AG09319 (cell line): Measurements from ENCODE around the gene AKAP13.

ENCODE experiments used
- DNase-seq: peaks from one replicate; pipeline ENCODE4 v3.0.0-alpha.2; 2010; ENCODE audit warnings: low read depth; ENCODE audit errors: extremely low read depth
- TF ChIP-seq, protein P1 (sequence below): IDR thresholded peaks from 2 replicates; pipeline ENCODE4 v1.5.1; 2011; ENCODE audit warnings: low read depth, mild to moderate bottlenecking, inconsistent platforms, low read length, moderate library complexity

Gene AKAP13

DNA sequence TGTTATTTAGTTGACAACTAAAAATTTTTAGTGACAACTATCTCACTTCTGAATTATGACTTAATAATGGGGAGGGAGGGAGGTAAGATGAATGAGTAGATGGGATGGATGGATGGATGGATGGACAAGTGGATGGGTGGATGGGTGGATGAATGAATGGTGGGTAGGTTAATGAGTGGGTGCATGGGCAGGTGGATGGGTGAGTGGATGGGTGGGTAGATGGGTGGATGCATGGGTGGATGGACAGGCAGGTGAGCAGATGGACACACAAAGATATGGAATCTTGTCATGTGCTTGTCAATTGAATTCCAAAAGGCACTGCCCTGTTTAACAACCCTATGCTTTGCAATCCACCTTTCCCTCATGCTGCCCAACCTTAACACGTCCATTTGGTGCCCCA lies 372.9 kb downstream of the AKAP13 start:
- TF ChIP-seq, protein P1, sequence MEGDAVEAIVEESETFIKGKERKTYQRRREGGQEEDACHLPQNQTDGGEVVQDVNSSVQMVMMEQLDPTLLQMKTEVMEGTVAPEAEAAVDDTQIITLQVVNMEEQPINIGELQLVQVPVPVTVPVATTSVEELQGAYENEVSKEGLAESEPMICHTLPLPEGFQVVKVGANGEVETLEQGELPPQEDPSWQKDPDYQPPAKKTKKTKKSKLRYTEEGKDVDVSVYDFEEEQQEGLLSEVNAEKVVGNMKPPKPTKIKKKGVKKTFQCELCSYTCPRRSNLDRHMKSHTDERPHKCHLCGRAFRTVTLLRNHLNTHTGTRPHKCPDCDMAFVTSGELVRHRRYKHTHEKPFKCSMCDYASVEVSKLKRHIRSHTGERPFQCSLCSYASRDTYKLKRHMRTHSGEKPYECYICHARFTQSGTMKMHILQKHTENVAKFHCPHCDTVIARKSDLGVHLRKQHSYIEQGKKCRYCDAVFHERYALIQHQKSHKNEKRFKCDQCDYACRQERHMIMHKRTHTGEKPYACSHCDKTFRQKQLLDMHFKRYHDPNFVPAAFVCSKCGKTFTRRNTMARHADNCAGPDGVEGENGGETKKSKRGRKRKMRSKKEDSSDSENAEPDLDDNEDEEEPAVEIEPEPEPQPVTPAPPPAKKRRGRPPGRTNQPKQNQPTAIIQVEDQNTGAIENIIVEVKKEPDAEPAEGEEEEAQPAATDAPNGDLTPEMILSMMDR, result no peak
- DNase-seq, result no peak

DNA sequence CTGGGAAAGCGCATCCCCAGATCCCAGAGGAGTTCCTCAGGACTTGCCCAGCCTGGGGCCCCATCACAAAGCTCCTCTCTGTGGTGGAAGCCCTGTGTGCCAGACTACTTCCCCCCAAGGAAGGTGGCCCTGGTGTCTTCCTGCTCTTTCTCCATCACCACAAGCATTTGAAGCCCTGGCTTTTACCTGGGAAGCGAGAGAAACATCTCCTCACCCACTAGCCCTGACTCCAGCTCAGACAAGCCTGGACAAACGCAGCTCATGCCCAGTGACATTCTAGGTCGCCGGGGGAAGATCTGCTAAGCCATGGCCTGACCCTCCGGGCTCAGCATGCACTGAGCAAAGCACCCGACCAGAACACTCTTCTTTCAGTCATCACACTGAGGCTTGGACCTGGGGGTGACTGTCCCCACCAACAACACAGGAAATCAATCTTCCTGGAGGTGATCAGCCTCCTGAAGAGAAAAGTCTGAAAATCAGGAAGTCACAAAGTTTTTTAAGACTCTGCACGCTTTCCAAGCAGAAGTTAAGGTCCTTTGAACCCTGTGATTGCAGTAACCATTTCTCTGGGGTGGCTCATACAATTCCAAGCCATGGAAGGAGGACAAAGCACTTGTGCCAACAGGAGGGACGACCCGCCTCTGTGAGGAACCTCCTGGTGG lies 373.5 kb downstream of the AKAP13 start:
- no peak for DNase-seq
- TF ChIP-seq, protein P1, result no peak

DNA sequence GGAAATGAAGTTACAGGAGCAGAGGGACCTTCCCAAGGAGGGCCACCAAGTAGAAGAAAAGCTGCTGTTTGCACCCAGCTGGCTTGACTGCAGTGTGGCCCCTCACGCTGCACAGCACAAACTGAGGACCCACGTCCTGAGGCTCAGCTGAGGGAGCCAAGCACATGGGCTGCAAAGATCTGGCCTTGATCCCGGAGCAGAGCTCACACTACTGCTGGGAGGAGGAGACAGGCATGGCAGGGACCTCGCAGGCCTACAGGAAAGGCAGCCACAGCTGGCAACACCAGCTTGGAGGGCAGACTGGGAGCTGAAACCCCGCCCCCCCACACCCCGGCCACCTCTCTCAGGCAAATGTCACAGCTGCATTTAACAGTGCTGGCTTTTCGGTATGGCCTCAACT lies 374.6 kb downstream of the AKAP13 start:
- TF ChIP-seq, protein P1, result no peak
- DNase-seq, result no peak

DNA sequence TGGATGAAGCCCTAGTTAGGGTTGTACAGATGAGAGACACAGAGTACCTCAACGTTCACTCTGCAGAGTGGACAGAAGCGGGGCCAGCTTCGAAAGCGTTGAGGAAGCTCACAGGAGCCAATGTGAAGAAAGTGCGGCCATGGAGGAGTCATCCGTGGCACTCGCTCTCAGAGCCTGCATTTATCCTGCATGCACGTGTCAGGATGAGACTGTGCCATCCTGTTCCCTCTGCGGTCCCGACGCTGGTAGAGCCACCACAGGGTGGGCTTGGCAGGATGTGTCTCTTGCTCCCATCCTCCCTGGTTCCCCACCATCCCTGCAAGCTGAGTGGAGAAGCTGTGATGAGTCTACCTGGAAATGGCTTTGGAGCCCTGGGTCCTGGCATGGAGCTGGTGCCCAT lies 375.1 kb downstream of the AKAP13 start:
- TF ChIP-seq, protein P1, result no peak
- DNase-seq, result no peak

DNA sequence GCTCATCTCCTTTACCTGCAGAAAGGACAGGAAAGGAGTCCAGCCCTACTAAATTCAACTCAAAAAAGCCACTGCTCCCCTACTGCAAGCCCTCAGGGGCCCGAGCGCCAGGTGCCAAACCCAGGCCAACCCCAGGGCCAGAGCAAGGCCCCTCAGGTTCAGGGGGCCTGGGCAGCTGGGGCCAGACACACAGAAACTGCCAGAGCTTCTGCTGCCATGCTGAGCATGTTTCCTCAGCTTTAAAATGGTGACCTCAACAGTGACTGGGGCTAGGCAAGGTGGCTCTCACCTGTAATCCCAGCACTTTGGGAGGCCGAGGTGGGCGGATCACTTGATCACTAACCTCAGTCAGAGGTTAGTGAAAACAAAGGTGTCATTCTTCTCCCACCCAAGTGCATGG lies 375.5 kb downstream of the AKAP13 start:
- DNase-seq, result no peak
- TF ChIP-seq, protein P1, result no peak

DNA sequence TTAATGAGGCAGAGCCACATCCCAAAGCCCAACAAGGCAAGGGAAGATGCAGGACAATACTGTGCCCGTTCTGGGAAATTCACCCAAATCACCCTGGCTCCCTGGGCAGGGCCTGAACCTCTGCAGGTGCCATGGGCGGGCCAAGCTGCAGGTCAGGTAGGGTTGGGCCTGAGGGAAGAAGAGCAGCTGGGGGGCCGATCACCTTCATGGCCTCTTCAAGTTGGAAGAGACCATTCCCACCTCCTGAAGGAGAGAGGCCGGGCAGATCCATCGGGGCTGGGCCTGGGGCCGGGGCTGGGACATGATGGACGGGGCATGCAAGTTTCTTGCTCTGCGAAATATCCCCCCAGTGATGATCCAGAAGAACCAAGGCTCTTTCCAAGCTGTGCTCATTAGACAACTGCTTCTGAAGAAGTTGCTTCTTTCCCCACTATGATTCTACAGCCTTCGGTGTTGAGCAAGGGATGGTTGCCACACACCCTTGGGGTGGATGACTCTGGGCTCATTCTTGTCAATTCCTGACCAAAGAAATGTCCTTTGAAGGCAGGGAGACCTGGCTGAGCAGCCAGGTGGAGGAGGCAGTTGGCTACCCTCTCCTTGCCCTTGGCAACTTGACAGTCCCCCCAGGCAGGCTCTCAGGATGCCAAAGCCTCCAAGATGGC lies 376.1 kb downstream of the AKAP13 start:
- TF ChIP-seq, protein P1, result no peak
- no peak for DNase-seq

DNA sequence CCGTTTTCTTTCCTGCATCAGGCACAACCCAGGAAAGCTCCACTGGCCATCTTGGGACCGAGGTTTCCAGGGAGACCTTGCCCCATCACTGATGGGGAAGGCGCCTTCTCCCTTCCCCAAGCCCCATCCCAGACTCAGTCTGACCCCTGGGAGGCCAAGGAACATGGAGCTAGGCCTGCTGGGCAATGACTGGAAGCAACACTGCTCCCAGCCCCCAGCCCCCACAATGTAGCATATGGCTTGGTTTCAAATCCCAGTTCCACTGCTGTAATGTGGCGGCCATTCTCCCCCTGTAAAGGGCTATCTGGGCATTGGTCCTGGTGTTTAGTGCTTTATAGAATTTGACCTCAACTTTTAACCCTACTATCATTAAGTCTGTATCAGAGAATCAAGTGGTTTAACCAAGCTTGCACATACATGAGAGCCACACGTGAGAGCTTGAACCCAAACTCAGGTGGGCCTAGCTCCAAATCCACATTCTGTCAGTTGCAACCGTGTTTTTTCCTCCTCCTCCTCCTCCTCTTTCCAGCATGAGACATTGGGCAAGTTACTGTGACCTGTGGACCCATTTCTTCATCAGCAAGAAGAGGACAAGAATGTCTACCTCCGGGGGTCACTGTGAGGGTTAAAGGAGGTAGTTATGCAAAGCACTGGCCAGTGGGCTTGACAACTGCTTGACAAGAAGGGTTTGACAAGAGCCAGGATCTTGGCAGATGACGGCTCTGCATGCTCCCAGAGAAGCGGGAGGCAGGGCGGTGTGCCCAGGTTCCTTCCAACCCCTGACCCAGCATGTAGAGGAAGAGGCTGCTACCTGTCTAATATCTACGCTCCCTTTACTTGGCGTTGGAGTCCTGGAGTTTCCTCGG lies 376.9 kb downstream of the AKAP13 start:
- no peak for DNase-seq
- TF ChIP-seq, protein P1, result no peak
